GM18873 (cell line): ENCODE measurements around the gene H6PD.

ENCODE experiments used
- ATAC-seq: cut with Tn5 transposase; IDR thresholded peaks from one replicate; pipeline ENCODE4 v1.9.1; 2021; ENCODE audit warnings: mild to moderate bottlenecking, moderate library complexity, moderate number of reproducible peaks; ENCODE audit not compliant: unreplicated experiment, low FRiP score

The H6PD gene

GRCh38 chr1:9238550-9238949, 4.0 kb downstream of the H6PD start:
- no peak for ATAC-seq

- no peak for ATAC-seq
These were observed 5.2 kb downstream of the H6PD start for GRCh38 chr1:9239622-9240401.

DNA sequence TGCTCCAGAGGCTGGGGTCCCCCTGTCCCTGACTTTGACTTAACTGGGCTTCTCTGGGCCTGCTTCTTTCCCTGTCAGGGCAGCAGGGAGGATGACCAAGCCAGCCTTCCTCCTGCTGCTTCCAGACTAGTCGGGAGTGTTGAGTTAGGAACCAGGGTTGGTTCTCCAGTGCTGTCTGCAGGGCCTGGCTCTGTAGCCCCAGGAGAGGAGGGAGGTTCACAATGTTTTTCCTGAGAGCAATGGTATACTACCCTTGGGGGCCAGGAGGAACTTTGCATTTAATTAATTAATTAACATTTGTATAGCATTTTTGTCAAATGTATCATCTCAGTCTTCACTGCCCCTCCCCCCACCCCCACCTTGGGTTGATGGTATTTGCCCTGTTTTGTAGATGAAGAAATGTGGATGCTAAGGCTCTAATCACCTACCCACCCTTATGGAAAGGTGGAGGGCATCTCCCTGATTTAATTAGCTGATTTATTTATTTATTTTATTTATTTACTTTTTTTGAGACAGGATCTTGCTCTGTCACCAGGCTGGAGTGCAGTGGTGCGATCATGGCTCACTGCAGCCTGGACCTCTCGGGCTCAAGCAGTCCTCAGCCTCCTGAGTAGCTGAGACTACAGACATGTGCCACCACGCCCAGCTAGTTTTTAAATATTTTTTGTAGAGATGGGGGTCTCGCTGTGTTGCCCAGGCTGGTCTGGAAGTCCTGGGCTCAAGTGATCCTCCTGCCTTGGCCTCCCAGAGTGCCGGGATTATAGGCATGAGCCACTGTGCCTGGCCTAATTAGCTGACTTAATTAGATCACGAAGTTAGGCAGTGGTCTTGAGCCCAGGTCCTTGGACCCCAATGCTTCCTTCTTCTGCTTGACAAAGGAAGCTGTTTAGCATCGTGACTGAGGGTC, 6.6 kb downstream of the H6PD start:
- ATAC-seq, result no peak

- no peak for ATAC-seq
These were observed 7.3 kb downstream of the H6PD start for GRCh38 chr1:9241891-9242290.

GRCh38 chr1:9242338-9242969, 7.9 kb downstream of the H6PD start:
- no peak for ATAC-seq

DNA sequence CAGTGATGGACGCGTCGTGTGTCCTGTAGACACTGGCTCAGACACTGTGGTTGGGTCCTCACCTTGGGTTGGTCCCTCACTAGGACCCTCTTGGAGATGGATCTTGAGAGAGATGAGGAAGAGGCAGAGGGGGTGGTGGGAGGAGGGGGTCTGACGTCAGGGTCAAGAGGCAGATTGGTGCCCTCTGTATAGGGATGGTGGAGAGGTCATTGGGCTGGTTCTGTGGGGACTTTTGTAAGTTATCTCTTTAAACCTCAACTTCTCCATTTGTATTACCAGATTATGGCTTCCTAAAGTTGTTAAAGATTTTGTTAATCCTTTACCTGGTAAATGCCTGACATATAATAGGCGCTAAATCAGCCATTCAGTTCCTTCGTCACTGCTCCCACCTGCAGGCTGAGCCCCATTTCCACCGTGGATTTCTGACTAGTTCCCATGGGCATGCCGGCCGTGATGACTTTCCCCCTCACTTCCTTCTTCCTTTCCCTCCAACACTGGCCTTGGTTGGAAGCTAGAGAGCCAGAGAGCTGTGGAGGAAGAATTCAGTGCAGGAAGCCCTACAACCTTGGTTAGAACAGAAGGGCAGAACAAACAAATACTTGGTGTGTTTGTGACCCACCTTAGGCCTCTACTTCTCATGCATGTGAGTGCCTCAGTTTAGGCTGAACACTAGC, 8.6 kb downstream of the H6PD start:
- no peak for ATAC-seq

- no peak for ATAC-seq
These were observed 10.1 kb downstream of the H6PD start for GRCh38 chr1:9244501-9245229.

GRCh38 chr1:9245230-9245619, 10.7 kb downstream of the H6PD start:
- no peak for ATAC-seq

DNA sequence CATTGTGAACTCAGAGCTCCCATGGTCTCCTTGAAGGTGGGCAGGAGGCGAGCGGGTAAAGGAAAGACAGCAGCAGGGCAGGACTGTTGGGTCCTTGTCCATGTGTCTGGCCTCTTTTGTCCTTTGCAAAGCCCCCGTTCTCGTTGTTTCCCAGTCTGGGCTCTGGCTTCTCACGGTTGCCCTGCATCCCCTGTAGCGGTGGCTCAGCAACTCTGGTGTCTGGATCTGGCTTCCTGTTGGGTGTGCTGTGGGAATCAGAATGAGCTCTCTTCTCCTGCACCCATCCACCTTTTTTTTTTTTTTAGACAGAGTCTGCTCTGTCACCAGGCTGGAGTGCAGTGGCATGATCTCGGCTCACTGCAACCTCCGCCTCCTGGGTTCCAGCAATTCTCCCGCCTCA, 11.1 kb downstream of the H6PD start:
- ATAC-seq, result no peak

- ATAC-seq, result no peak
These were observed 11.6 kb downstream of the H6PD start for GRCh38 chr1:9246215-9246614.

DNA sequence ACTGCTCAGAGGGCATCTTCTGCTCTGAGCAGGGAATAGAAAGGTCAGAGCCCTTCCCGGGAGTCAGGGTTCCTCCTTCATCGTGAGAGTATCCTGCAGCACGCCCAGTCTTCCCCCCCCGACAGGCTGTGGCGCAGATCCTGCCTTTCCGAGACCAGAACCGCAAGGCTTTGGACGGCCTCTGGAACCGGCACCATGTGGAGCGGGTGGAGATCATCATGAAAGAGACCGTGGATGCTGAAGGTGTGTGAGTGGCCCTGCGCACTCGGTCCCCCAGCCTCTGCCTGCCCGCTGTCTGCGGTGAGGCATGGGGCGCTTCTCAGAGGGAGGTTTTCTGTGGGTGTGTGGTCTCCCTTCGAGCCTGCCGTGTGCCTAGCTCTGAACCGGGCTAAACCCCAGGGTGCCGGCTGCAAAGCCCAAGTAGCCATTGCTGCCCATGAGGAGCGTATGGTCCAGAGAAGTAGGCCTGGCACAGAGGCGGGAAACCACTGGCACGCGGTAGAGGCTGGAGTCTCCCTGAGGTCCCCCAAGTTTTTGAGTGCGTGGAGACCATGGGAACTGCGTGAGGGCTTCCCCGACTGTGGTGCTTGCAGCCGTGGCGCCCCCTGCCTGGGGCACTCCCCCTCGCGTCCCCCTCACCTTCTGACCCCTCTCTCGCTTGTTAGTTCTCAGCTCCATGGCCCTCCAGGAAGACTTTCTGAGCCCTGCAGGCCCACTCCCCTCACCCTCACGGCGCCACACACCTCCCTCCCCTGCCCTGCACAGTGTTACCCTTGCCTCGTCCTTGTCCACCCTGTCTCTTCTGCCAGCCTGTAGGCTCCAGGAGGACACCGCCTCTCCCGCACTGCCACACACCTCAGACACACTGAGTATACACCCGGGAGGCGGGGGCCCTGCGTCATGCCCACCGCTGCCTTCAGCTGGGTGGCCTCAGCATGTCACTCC, 12.5 kb downstream of the H6PD start:
- ATAC-seq, result no peak

DNA sequence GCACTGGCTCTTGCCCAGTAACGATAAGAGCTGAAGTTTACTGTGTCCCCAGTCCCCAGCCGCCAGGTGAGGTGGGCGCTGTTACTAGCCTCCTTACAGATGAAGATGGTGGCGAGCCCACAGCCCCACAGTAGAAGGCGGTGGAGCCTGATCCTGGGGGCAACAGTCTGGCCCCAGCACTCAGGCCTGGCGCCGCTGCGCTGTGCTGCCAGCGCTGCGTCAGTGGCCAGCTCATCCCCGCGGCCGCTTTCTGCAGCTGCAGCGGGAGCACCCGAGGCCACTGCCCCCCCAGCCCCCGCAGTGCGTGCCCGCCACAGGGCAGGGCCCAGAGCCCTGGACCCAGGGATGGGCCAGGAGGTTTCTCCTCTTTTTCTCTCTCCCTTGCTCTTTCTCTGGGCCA, 13.3 kb downstream of the H6PD start:
- no peak for ATAC-seq

- no peak for ATAC-seq
These were observed 14.0 kb downstream of the H6PD start for GRCh38 chr1:9248341-9249262.

- ATAC-seq, result no peak
These were observed 14.6 kb downstream of the H6PD start for GRCh38 chr1:9249263-9249533.

GRCh38 chr1:9249534-9250410, 15.2 kb downstream of the H6PD start:
- no peak for ATAC-seq

DNA sequence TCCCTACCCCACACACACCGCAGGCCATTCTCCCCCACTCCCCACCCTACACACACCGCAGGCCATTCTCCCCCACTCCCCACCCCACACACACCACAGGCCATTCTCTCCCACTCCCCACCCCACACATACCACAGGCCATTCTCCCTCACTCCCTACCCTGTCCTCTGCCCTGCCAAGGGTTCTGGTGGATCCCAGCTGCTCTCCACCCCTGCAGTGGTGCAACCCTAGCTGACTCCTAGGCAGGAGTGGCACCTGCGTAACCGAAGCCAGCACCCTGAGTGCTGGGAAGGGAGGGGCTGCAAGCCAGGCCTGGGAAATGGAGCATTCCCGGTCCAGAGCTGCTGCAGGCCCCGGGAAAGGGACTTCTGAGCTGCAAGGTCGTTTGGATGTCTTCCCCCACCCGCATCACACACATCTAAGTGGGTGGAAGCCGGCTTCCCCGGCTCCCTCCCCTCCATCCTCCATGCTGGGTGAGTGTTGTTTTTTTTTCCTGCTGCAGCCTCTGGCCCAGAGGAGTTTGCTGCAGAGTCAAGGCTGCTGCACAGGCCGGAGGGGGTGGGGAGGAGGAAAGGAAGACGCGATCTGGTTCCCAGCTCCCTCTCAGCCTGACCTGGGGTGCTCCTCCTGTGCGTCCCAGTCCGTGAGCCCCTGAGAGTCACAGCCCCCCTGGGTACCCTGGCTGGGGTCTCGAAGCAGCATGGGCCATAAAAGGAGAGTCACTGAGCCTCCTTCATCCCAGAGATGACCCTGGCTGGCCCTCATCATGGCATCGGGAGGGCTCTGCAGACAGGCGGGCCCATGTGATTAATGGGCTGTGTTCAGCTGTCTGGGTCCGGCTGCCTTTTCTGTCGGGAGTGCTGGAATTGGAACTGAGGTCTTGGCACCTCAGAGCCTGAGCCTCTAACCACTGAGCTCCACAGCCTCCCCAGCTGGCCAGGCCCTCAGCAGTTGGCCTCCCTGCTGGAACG, 16.1 kb downstream of the H6PD start:
- ATAC-seq, result no peak
